GM13976 (cell line): ENCODE results near the gene ITPK1.
A peak's percentile ranks its signal among the peaks of the same experiment; 100 is the strongest.
"Not testable (repeated sequence)": the region's sequence is repeated elsewhere in the genome, so short reads cannot be mapped to it uniquely, and the experiment has no call there.

Source experiments
- DNase-seq: peaks from one replicate; pipeline ENCODE4 v3.0.0; 2012; ENCODE audit warnings: low spot score
- in situ Hi-C: fragments of 300-500 bp; cut with MboI; formaldehyde crosslinking; loops from one replicate; pipeline ENCODE4 v1.12.0; 2022; ENCODE audit warnings: low sequenced_read_pairs, mixed read lengths, inconsistent platforms; ENCODE audit not compliant: unreplicated experiment
- TF ChIP-seq, protein P1 (sequence below): IDR thresholded peaks from 2 replicates; pipeline ENCODE4 v1.5.1; 2012; ENCODE audit warnings: borderline replicate concordance, mild to moderate bottlenecking; ENCODE audit not compliant: insufficient read depth; ENCODE audit errors: extremely low read depth, missing control alignments, control extremely low read depth

Gene ITPK1

DNA sequence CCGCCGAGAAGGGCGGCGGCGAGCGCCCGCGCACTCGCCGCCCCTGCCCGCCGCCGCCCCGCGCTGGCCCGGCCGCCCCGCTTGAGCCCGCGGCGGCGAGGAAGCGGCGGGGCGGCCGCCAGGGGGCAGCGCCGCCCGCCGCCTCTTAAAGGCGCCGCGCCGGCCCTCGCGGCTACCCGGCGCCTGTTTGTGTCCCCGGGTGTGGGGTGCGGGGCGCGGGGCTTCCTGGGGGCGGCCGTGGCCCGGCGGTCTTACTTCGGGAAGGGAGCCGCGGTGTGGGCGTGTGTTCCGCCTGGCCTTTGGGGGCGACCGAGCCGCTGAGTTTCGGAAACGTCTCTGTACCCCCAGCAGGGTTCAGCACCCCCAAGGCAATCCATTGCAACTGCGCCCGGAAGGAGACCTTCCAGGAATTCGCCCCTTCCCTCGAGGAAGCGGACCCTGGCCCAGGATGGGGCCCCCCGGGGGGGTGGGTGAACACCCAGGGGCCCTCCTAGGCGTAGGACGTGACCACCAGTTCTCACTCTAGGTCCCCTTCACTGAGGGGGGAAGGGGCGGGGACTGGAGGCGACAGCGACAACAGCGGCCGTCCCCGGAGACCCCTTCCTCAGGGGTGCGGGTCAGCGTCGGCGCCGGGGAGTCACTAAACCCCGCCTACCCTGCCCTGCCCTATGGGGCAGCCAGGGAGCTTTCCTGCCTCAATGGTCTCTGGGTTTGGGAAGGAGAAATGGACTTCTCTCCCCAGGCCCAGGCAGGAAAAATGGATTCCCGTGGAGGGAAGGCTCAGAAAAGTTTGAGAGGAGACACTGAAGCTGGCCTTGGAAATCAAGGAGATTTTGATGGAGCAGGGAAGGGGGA lies at the start of gene ITPK1:
Gene ITPK1, minus strand, starts transcription at position 105 of the 855 bp plus-strand sequence. CDS start 762 bp downstream, outside the sequence.
- TF ChIP-seq, protein P1, sequence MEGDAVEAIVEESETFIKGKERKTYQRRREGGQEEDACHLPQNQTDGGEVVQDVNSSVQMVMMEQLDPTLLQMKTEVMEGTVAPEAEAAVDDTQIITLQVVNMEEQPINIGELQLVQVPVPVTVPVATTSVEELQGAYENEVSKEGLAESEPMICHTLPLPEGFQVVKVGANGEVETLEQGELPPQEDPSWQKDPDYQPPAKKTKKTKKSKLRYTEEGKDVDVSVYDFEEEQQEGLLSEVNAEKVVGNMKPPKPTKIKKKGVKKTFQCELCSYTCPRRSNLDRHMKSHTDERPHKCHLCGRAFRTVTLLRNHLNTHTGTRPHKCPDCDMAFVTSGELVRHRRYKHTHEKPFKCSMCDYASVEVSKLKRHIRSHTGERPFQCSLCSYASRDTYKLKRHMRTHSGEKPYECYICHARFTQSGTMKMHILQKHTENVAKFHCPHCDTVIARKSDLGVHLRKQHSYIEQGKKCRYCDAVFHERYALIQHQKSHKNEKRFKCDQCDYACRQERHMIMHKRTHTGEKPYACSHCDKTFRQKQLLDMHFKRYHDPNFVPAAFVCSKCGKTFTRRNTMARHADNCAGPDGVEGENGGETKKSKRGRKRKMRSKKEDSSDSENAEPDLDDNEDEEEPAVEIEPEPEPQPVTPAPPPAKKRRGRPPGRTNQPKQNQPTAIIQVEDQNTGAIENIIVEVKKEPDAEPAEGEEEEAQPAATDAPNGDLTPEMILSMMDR: peak; percentile 39
- in situ Hi-C loops: no loop called here
- peak; percentile 88 for DNase-seq

GRCh38 chr14:93163564-93163963 lies 47.8 kb upstream of the ITPK1 start:
- in situ Hi-C loops: no loop called here
- peak; percentile 31 for DNase-seq
- TF ChIP-seq, protein P1: no peak

- DNase-seq: no peak
- in situ Hi-C loops: no loop called here
- TF ChIP-seq, protein P1: no peak
Observed at GRCh38 chr14:93161411-93161940, 45.8 kb upstream of the ITPK1 start.

DNA sequence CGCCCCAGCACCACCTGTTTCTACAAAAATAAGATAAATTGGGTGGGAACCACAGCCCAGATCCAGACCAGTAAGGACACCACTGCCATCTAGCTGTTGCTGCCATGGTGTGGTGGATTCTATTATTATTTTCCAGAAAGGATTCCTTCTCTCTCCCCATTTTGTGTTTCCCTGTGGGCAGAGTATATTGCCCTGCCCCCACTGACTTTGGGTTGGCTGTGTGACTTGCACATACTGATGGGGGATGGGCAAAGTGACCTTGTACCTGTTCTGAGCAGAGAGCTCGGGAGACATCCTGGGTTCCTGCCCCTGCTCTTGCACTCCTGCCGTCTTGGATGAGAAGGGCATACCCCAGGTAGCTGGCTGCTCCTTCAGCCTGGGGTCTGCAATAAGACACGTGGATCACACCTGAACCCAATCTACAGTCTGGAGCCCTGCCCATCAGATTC lies 44.7 kb upstream of the ITPK1 start:
- in situ Hi-C loops: no loop called here
- DNase-seq: peak; percentile 46
- TF ChIP-seq, protein P1: peak; percentile 14

DNA sequence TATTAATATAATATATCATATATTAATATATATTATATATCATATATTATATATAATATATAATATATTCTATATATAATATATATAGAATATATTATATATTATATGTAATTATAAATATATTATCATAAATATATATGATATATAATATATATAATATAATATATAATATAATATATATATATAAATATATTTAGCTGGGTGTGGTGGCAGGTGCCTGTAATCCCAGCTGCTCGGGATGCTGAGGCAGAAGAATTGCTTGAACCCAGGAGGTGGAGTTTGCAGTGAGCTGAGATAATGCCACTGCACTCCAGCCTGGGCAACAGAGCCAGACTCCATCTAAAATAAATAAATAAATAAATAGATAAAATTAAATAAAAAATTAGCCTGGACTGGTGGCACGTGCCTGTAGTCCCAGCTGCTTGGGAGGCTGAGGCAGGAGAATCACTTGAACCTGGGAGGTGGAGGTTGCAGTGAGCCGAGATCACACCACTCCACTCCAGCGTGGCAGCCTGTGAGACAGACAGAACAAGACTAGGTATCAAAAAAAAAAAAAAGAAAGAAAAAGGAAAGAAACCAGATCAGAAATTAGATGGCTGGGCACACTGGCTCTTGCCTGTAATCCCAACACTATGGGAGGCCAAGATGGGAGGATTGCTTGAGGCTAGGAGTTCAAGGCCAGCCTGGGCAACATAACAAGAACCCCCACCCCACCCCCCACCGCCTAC lies 44.1 kb upstream of the ITPK1 start:
- DNase-seq, in situ Hi-C loops: not testable (repeated sequence)

DNA sequence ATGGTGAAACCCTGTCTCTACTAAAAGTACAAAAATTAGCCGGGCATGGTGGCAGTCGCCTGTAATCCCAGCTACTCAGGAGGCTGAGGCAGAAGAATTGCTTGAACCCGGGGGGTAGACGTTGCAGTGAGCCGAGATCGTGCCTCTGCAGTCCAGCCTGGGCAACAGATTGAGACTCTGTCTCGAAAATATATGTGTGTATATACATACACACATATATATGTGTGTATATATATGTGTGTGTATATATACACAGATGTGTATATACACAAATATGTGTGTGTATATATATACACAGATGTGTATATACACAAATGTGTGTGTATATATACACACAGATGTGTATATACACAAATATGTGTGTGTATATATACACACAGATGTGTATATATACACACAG lies 42.6 kb upstream of the ITPK1 start:
- in situ Hi-C loops, DNase-seq: not testable (repeated sequence)

DNA sequence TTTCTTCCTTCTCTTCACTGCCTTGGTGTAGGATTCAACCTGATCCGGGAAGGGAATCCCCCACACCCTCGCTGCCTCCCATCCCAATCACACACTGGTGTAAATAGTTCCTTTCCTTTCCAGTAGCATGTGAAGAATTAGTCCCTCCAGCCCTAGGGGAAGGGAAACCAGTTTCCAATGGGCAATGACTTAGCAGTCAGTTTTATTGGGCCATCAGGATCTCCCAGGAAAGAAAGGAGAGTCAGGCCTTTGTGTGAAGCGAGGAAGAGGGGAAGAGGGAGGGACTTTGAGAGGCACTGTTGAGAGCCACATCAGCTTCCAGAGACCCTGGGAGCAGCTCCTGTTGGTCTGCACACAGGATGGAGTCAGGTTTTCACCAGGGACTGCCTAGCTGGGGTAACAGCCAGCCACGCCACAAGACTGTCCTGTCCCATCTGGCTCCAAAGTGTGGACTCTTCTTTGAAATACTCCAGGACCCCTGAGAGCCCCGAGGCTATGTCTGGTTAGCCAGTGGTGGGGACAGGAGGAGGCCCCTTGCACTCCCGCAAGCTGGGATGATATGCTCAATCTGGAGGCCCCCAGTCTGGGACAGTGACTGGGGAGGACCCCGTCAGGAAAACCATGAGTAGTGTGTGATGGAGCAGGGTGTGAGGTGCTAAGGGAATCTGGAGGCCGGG lies 41.1 kb upstream of the ITPK1 start:
- in situ Hi-C loops: no loop called here
- peak; percentile 1 for DNase-seq
- TF ChIP-seq, protein P1: no peak
